Right renal pelvis (tissue), 4 donors: ENCODE results near the gene ATP1B2. TPM values are rescaled to one million over a fixed set of nuclear protein-coding genes. Genes with fewer than 3 reads are reported as not detected.

Experiments
- DNase-seq, 4 donors: peaks; one replicate each; pipeline ENCODE4 v3.0.0-alpha.2; 2013; ENCODE audit warnings: low read depth in 4 of 4, low spot score in 3 of 4, missing footprints in 1 of 4
- polyA plus RNA-seq, 4 donors: library from polyadenylated mRNA; unstranded; fragments of 120-200 nt; gene quantifications; one replicate each; pipeline ENCODE4 v1.2.1, GENCODE V29; 2013; ENCODE audit not compliant: insufficient read length in 4 of 4

The ATP1B2 gene
- polyA plus RNA-seq, 4 donors: 18.6 to 26.1 (median 21.2) TPM

DNA sequence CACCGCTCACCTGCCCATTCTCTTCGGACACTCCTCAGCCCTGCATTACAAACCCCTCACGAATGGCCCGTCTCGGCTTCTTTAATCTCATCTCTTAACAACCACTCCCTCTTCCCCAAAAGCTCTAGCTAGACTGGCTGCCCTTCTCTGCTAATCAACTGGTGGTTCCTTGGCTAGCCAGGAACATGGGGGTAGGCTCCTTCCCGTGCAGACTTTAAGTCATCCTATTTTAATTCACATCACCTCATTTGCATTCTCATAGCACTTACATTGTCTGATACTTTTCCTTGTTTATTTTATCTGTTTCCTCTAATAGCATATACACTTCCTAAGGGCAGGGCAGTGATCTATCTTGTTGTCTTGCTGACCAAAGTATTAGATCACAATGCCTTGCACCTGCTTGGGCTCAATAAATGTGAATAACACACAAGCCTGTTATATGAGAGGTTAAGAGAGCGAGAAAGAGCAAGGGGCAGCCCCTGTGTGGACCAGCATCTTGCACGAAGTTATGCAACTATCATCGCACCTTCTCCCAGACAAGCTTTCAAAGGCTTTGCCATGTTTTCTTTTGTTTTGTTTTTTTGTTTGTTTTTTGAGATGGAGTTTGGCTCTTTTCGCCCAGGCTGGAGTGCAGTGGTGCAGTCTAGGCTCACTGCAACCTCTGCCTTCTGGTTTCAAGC is 26.8 kb downstream of the ATP1B2 start:
- no peak for DNase-seq

GRCh38 chr17:7684851-7685532 is 34.3 kb downstream of the ATP1B2 start:
- no peak for DNase-seq

DNA sequence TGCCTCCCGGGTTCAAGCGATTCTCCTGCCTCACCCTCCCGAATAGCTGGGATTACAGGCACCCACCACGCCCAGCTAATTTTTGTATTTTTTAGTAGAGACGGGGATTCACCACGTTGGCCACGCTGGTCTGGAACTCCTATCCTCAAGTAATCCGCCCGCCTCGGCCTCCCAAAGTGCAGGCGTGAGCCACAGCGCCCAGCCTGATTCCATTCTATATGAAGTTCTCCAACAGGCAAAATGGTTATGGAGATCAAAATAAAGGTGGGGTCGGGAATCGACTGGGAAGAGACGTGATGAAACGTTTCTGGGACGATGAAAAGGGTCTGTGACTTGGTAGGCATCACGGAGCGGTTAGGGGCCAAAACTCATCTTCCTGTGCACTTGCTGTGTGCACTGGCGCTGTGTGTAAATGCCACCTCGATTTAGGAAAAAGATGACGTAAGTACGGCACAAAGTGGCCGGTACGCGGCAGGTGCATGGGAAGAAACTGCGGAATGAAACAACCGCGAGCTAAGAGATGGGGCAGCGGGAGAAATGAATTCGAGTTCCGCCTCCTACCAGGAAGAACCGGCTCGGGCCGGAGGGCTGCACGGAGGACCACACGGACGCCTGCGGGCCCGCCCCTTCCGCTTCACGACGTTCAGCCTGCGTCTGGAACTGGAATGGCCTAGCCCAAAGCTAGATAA is 35.0 kb downstream of the ATP1B2 start:
- DNase-seq: peak; percentile 86 to 93 (median 91)

DNA sequence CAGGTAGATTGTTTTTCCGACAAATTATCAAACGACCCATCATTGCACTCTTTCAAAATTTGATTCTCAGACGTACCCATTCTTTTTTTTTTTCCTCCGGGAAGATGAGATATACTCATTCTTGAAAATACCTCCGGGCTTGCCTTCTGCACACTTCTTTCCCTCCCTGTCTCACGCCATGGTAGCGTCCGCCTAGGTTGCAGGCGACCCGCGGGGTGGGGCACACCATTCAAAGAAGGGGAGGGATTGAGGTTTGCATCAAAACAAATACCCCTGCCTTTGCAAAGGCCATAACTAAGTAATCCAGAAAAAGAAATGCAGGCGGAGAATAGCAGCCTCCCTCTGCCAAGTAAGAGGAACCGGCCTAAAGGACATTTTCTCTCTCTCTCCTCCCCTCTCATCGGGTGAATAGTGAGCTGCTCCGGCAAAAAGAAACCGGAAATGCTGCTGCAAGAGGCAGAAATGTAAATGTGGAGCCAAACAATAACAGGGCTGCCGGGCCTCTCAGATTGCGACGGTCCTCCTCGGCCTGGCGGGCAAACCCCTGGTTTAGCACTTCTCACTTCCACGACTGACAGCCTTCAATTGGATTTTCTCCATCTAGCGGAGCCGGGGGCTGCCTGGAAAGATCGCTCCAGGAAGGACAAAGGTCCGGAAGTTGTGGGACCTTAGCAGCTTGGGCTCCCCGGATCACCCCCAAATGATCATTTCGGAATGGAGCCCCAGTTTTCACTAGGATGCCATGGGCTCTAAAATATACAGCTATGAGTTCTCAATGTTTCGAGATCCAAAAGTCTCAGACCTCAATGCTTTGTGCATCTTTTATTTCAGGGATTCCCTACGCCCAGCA is 35.7 kb downstream of the ATP1B2 start:
- DNase-seq: peak; percentile 79 to 95 (median 86)

DNA sequence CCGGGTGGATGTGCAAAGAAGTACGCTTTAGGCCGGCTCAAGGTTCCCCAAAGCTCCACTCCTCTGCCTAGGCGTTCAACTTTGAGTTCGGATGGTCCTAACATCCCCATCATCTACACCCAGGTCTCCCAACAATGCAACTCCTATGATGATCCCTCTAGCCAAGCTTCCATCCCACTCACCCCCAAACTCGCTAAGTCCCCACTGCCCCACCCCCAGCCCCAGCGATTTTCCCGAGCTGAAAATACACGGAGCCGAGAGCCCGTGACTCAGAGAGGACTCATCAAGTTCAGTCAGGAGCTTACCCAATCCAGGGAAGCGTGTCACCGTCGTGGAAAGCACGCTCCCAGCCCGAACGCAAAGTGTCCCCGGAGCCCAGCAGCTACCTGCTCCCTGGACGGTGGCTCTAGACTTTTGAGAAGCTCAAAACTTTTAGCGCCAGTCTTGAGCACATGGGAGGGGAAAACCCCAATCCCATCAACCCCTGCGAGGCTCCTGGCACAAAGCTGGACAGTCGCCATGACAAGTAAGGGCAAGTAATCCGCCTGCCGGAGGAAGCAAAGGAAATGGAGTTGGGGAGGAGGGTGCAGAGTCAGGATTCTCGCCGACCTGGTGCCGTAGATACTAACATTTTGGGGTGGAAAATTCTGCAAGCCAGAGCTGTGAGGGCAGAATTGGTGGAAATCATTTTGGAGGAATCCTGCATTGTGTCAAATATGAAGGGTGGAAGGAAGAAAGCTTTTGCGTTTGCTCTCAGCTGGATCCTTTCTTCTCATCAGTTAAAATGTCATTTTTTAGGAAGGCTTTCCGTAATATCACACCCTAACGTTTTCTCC is 36.6 kb downstream of the ATP1B2 start, which contains the start of gene TP53:
TSS of gene TP53 (minus strand) at position 419 of the 836 bp plus-strand sequence. CDS start 10,896 bp downstream, outside the sequence.
- DNase-seq: peak; percentile 79 to 90 (median 88)

GRCh38 chr17:7687908-7688807 is 37.4 kb downstream of the ATP1B2 start, which contains the start of gene WRAP53:
Gene WRAP53 (plus strand): TSS chr17:7688477. CDS start chr17:7688649, 172 bp downstream.
- peak; percentile 94 to 97 (median 97) for DNase-seq

DNA sequence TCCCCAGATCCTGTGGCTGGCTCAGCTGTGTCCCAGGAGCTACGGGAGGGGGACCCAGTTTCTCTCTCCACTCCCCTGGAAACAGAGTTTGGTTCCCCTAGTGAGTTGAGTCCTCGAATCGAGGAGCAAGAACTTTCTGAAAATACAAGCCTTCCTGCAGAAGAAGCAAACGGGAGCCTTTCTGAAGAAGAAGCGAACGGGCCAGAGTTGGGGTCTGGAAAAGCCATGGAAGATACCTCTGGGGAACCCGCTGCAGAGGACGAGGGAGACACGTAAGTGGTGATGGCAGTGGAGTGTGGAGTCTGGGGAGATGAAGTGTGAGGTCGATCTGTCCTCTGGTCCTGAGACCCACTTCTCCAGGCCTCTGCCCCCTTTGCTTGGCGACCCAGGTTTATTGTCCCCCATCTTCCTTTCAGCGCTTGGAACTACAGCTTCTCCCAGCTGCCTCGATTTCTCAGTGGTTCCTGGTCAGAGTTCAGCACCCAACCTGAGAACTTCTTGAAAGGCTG is 38.1 kb downstream of the ATP1B2 start:
- DNase-seq: no peak

GRCh38 chr17:7695586-7695985 is 44.9 kb downstream of the ATP1B2 start:
- DNase-seq: no peak

DNA sequence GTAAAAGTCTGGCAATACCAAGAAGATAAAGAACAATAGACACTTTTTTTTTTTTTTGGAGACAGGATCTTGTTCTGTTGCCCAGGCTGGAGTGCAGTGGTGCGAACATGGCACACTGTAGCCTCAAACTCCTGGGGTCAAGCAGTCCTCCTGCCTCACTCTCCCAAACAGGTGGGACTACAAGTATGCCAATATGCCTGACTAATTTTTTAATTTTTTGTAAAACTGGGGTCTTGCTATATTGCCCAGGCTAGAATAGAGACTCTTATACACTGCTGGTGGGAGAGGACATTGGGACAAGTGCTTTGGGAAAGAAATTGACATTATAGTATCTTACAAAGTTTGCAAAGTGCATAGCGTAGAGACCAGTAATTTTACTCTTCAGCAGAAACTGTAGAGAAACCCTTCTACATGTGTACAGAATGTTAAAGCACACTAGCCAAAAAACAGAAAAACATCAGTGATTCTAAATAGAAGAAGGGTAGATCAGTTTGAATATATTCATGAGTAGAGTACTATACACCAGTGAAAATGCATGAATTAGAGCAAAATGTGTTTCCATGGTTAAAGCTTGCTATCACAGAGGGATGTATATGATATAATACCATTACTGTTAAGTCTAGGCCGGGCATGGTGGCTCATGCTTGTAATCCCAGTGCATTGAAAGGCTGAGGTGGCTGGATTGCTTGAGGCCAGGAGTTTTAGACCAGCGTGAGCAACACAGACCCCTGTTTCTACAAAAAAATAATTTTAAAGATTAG is 47.3 kb downstream of the ATP1B2 start:
- DNase-seq: no peak

DNA sequence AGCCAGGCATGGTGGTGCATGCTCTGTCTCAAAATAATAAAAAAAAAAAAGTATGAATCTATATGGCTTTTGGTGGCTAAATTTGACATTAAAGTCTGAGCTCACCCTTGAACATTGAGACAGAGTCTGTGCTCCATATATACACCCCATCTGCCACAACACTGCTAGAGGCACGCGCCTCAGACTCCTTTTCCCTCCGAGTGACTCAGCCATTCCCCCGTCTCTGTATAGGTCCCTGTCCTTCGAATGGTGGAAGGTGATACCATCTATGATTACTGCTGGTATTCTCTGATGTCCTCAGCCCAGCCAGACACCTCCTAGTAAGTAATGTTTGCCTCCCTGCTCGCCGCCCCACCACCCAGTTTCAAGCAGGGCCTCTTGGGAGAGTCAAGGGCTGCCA is 49.8 kb downstream of the ATP1B2 start:
- no peak for DNase-seq

- no peak for DNase-seq
These were observed 51.0 kb downstream of the ATP1B2 start for GRCh38 chr17:7701681-7702080.

DNA sequence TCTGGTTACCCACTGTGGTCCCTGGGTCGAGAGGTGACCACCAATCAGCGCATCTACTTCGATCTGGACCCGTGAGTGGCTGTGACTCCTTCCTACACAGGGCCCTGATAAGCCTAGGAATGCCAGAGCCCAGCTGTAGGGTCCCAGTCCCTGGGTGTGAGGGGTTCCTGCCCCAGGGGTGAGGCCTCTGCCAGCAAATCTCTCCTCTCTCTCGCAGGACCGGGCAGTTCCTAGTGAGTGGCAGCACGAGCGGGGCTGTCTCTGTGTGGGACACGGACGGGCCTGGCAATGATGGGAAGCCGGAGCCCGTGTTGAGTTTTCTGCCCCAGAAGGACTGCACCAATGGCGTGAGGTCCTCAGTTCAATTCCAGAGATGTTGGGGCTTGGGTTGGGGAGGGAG is 52.0 kb downstream of the ATP1B2 start:
- DNase-seq: no peak

DNA sequence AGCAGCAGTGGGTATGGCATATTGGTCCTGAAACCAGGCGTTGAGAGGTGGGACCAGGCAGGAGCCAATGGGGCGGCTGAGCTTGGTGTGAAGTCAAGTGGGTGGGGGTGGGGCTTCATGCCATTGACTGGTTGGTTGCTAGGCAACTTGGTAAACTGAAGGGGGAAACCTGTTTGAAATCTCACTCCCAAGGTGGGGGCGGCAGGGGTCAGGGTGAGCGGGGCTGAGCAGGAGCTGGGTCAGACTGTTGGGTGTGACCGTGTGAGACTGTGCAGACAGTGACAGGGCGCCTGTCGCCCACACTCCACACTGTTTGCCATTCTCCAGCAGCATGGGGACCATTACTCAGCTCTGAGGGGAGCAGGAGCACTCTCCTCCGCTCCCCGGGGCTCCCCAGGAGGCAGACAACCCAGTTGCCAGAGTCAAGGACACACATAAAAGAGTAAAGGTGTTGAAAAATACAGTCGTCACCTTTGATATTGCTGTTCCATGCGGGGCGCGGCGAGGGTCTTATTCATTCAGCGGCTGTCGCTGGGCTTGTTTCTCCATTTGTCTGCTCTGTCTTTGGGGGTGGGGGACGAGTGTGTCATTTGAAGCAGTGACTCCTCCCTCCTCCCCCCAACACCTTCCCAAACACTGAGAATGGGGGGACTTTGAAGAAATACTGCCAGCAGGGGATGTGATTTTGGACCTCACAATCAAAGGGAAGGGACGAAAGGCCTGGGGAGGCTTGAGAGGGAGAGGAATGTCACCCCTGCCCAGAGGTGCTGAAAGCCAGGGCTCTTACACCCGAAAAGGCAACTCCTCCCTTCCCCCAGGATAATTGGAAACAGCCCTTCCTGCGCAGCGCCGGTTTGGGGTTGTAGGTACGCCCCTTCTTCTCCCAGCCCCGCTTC is 53.1 kb downstream of the ATP1B2 start:
- DNase-seq: peak in 2 of 4 donors; percentile 63 to 70

GRCh38 chr17:7704601-7705268 is 54.0 kb downstream of the ATP1B2 start, which contains the start of gene EFNB3:
Gene EFNB3 (plus strand): TSS chr17:7705202. CDS start chr17:7705599, 397 bp downstream.
- no peak for DNase-seq

GRCh38 chr17:7705269-7706255 is 54.8 kb downstream of the ATP1B2 start:
- no peak for DNase-seq
